Measurements from ENCODE around the gene INSIG1. TPM values are rescaled to one million over a fixed set of nuclear protein-coding genes. Genes with fewer than 3 reads are reported as not detected.

The INSIG1 gene
- total and polyA plus RNA-seq, 2 of the 4 experiments (the other 2 are of a cell fraction) = 19.0 to 26.0 TPM

DNA sequence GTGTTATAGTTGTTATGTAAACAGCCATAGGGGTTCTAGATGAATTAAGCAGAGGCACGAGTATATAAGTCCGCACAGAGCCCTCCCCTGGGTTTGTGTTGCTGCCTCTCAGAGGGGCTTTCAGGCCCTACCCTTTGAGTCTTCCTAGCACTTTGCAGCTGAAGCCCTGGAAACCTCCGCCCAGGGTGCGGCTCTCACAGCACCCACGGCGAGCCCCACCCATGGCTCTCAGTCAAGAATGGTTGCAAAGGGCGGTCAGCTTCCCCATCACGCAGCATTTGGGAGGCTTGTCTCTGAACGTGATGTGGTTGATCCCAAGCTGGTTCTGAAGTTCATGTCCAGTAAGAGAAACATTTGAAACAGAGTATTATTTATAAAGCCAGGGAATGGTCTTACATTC is 18.8 kb upstream of the INSIG1 start:
- 85% methylated on average over 4 of the region's 9 CpGs; no CpG with 5 or more reads in 1 of the 2 experiments for WGBS, 2 experiments (ENCODE audit: extremely low coverage in 2 of 2, insufficient read length in 1 of 2)
- H4K5ac ChIP-seq (ENCODE audit: low read depth, low read length) = no peak overlapping the region
- H3K14ac ChIP-seq (replicated peaks; ENCODE audit: low read depth, low read length) = no peak overlapping the region
- H3K9ac ChIP-seq (ENCODE audit: low read depth, low read length) = no peak overlapping the region
- H3K27me3 ChIP-seq (ENCODE audit: control insufficient read depth, insufficient read depth, low read length) = peaks cover 19% of the 10 kb centered on the region
- H3K4me3 ChIP-seq (ENCODE audit: insufficient read depth, low read depth, low read length) = no peak overlapping the region
- no peaks in the 10 kb centered on the region for H3K9me3 ChIP-seq (ENCODE audit: control insufficient read depth, insufficient read depth, low read length)
- H2AK5ac ChIP-seq (ENCODE audit: low read depth, low read length) = no peak overlapping the region
- H3K4me1 ChIP-seq (ENCODE audit: control insufficient read depth, insufficient read depth, low read length) = no peaks in the 10 kb centered on the region
- no peak overlapping the region for H3K4ac ChIP-seq (ENCODE audit: low read depth, low read length)
- ATAC-seq (ENCODE audit: low read depth) = no peak
- no peak overlapping the region for H2AK9ac ChIP-seq (replicated peaks; ENCODE audit: low read depth, low read length, poor library complexity)
- no peak overlapping the region for H2BK120ac ChIP-seq (ENCODE audit: low read depth, low read length)
- no peak overlapping the region for H3K56ac ChIP-seq (ENCODE audit: extremely low read depth, insufficient read depth, low read length)
- no peaks in the 10 kb centered on the region for H4K20me1 ChIP-seq (ENCODE audit: insufficient read depth, low read length)
- H3K23ac ChIP-seq (ENCODE audit: low read depth, low read length) = no peak overlapping the region
- no peak for DNase-seq
- TF ChIP-seq RAD21 (IDR thresholded peaks at IDR 0.05; ENCODE audit: low read length) = no peak
- TF ChIP-seq MAFK (IDR thresholded peaks at IDR 0.05; ENCODE audit: low read depth, low read length) = no peak
- TF ChIP-seq POLR2A (IDR thresholded peaks at IDR 0.05; ENCODE audit: low read depth, low read length) = no peak
- no peak for TF ChIP-seq CHD1 (IDR thresholded peaks at IDR 0.05; ENCODE audit: low read depth, low read length)
- no peak for TF ChIP-seq RCOR1 (IDR thresholded peaks at IDR 0.05; ENCODE audit: insufficient replicate concordance, low read length)
- no peak for TF ChIP-seq FOS (IDR thresholded peaks at IDR 0.05; ENCODE audit: low read depth, low read length)
- no peak for TF ChIP-seq BHLHE40 (IDR thresholded peaks at IDR 0.05; ENCODE audit: low read depth, low read length)
- TF ChIP-seq RFX5 (IDR thresholded peaks at IDR 0.05; ENCODE audit: low read depth, low read length) = no peak
- no peak for TF ChIP-seq NFE2L2 (IDR thresholded peaks at IDR 0.05; ENCODE audit: low read depth, low read length)
- no peak for TF ChIP-seq ELK1 (IDR thresholded peaks at IDR 0.05; ENCODE audit: borderline replicate concordance, low read depth, low read length)
- TF ChIP-seq MXI1 (IDR thresholded peaks at IDR 0.05; ENCODE audit: borderline replicate concordance, low read depth, low read length) = no peak
- TF ChIP-seq CEBPB (IDR thresholded peaks at IDR 0.05; ENCODE audit: low read depth, low read length) = no peak
- TF ChIP-seq, protein P1, sequence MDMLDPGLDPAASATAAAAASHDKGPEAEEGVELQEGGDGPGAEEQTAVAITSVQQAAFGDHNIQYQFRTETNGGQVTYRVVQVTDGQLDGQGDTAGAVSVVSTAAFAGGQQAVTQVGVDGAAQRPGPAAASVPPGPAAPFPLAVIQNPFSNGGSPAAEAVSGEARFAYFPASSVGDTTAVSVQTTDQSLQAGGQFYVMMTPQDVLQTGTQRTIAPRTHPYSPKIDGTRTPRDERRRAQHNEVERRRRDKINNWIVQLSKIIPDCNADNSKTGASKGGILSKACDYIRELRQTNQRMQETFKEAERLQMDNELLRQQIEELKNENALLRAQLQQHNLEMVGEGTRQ (IDR thresholded peaks at IDR 0.05; ENCODE audit: low read depth, low read length) = no peak
- TF ChIP-seq, protein P2, sequence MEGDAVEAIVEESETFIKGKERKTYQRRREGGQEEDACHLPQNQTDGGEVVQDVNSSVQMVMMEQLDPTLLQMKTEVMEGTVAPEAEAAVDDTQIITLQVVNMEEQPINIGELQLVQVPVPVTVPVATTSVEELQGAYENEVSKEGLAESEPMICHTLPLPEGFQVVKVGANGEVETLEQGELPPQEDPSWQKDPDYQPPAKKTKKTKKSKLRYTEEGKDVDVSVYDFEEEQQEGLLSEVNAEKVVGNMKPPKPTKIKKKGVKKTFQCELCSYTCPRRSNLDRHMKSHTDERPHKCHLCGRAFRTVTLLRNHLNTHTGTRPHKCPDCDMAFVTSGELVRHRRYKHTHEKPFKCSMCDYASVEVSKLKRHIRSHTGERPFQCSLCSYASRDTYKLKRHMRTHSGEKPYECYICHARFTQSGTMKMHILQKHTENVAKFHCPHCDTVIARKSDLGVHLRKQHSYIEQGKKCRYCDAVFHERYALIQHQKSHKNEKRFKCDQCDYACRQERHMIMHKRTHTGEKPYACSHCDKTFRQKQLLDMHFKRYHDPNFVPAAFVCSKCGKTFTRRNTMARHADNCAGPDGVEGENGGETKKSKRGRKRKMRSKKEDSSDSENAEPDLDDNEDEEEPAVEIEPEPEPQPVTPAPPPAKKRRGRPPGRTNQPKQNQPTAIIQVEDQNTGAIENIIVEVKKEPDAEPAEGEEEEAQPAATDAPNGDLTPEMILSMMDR (conservative IDR thresholded peaks at IDR 0.05; ENCODE audit: low read depth, low read length) = no peak
- TF ChIP-seq MAZ (IDR thresholded peaks at IDR 0.05; ENCODE audit: borderline replicate concordance, low read depth, low read length) = no peak
- TF ChIP-seq SMC3 (IDR thresholded peaks at IDR 0.05; ENCODE audit: low read depth, low read length) = no peak
- no peak overlapping the region for H3K27ac ChIP-seq (ENCODE audit: insufficient read depth, low read length)
- H3K9me1 ChIP-seq (ENCODE audit: insufficient read depth, low read length) = no peaks in the 10 kb centered on the region
- no peak overlapping the region for H2BK20ac ChIP-seq (ENCODE audit: low read depth, low read length)
- no peaks in the 10 kb centered on the region for H3K79me1 ChIP-seq (ENCODE audit: low read depth in 1 of 2, low read length in 2 of 2)
- H3K4me2 ChIP-seq (ENCODE audit: low read depth, low read length) = no peak overlapping the region
- ChIA-PET POLR2A (ENCODE audit: unreplicated experiment) (no interaction called here), CTCF (no interaction called here)
- no peak overlapping the region for H2AFZ ChIP-seq (replicated peaks; ENCODE audit: low read length, poor library complexity)
- in situ Hi-C loops (cut with MboI; ENCODE audit: low sequenced_read_pairs) (no loop called here), intact Hi-C loops (cut with micrococcal nuclease) (no loop called here), dilution Hi-C loops (cut with HindIII; ENCODE audit: low sequenced_read_pairs, unreplicated experiment) (no loop called here)
- no peak overlapping the region for H3K18ac ChIP-seq (ENCODE audit: low read depth, low read length)
- no peak overlapping the region for H4K91ac ChIP-seq (ENCODE audit: insufficient read depth, low read depth, low read length)
- no TSS peak for BruUV-seq (replicated peaks)
- H2BK15ac ChIP-seq (ENCODE audit: low read depth, low read length) = no peak overlapping the region
- H2BK5ac ChIP-seq (ENCODE audit: low read depth, low read length, poor library complexity, severe bottlenecking) = no peak overlapping the region
- H3K36me3 ChIP-seq (ENCODE audit: control insufficient read depth, insufficient read depth, low read length) = no peaks in the 10 kb centered on the region
- no peak overlapping the region for H4K8ac ChIP-seq (ENCODE audit: low read depth in 2 of 2, low read length in 2 of 2)

All from IMR-90 (cell line).